D721Med (cell line): ENCODE results near the gene CFAP77.

Source experiments
- DNase-seq: peaks from one replicate; pipeline ENCODE4 v3.0.0; 2011; ENCODE audit warnings: low spot score; ENCODE audit not compliant: insufficient read length
- FAIRE-seq: peaks from 2 replicates; lab custom pipeline; 2011; peaks lifted over from hg19 to GRCh38; lab: Jason Lieb, UNC
- TF ChIP-seq, protein P1 (sequence below): IDR thresholded peaks from 2 replicates; pipeline ENCODE4 v1.5.1; 2012; ENCODE audit warnings: mild to moderate bottlenecking, control low read depth; ENCODE audit not compliant: insufficient read depth; ENCODE audit errors: missing control alignments

The CFAP77 gene

DNA sequence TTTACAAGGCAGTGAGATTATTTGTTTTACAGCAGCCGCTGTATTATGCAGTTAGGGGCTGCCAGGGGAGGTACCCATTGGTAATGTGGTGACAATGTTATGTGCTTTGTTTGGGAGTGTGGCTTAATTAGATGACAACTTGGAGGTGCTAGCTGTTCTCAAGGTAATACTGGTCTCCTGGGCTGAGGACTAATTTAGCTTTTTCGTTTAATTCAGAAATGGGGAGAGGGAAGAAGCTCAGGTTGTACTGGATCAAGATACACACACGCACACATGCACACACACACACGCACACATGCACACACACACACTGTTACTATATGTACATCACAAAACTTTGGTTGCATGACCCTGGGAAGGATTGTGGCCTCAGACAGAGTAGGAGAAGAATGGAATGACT lies 37.9 kb downstream of the CFAP77 start:
- FAIRE-seq (no peak), DNase-seq (no peak)
- TF ChIP-seq, protein P1, sequence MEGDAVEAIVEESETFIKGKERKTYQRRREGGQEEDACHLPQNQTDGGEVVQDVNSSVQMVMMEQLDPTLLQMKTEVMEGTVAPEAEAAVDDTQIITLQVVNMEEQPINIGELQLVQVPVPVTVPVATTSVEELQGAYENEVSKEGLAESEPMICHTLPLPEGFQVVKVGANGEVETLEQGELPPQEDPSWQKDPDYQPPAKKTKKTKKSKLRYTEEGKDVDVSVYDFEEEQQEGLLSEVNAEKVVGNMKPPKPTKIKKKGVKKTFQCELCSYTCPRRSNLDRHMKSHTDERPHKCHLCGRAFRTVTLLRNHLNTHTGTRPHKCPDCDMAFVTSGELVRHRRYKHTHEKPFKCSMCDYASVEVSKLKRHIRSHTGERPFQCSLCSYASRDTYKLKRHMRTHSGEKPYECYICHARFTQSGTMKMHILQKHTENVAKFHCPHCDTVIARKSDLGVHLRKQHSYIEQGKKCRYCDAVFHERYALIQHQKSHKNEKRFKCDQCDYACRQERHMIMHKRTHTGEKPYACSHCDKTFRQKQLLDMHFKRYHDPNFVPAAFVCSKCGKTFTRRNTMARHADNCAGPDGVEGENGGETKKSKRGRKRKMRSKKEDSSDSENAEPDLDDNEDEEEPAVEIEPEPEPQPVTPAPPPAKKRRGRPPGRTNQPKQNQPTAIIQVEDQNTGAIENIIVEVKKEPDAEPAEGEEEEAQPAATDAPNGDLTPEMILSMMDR = no peak

DNA sequence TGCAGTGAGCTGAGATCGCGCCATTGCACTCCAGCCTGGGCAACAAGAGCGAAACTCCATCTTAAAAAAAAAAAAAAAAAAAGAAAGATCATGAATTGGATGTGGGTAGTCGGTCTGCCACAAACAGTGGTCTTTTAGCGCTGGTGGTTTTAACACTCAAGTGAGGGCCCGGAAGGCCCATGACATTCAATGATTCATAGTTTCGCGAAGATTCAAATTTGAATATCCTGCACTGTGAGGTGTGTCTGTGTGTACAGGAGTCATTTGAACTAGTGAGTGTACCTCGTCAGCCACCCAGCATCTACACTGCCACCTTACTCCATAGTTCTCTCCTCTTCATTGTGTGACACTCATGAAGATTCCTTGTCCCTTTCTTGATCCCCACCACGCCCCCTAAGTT lies 41.3 kb downstream of the CFAP77 start:
- TF ChIP-seq, protein P1 = no peak
- FAIRE-seq (no peak), DNase-seq (no peak)

DNA sequence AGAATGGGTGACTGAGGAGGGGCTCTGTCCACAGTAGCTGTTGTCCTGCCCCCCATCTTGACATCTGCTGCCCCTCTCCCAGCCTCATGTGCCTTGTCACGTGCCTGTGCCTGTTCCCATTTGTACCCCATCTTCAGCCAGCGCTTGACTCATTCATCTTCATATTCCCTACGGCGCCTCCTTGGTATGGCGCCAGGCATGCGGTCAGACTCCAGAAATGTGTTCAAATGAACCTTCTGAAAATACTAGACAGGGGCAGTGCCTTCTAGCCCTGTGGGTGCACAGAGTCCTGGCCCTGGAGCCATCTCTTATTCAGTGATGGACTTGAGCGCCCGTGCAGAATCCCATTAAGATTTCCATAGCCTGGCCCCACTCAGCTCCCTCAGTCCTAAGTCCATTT lies 46.2 kb downstream of the CFAP77 start:
- no peak for DNase-seq
- no peak for FAIRE-seq
- TF ChIP-seq, protein P1 = no peak

DNA sequence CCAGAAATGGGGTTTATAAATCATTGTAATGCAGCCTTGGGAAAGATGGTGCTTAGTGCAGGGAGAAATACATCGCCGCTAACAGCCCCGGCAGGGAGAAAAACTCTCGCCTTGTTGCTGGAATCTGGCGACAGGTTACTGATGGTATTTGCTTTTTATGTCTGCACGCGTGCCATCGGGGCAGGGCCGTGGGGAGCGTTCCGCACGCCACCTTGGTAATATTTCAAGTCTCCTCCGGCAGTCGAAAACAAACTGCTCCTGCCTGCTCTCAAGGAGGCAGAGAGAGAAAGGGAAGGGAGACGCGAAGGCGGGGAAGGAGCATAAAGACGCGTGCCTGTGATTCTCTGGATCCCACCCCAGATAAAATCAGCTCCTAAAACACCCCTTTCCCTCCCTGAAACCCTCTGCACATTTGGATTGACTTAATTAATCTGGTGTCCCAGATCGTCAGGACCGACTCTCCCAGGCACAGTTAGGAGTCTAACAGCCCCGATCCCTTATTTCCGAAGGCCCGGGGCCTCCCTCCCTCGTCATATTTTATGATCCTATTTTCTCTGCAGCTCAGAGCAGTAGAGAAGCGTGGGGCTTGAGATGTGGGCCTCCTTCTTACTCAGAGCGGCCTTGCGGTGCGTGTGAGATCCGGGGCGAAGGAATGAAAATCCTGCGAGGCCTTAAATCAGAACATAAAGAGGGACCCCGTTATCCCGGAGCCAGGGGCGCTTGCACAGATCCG lies 47.7 kb downstream of the CFAP77 start:
- DNase-seq (no peak), FAIRE-seq (no peak)
- TF ChIP-seq, protein P1 = no peak

DNA sequence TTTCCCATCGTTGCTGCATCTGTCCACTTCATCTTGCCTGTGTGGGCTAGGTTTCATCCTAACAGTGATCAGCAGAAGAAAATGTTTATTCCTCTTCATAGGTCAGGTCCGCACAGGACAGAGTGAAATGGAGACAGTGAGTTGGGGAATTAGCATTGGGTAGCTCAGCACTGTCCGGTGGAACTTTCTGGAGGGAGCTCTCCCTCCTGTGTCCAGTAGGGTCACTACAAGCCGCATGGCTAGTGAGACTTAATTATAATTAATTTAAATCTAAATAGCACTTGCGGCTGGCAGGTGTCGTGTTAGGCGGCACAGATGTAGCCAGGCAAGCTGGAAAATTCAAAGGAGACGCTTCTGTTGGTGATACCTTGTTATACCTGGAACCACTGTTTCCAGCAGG lies 48.4 kb downstream of the CFAP77 start:
- FAIRE-seq (no peak), DNase-seq (no peak)
- TF ChIP-seq, protein P1 = no peak

DNA sequence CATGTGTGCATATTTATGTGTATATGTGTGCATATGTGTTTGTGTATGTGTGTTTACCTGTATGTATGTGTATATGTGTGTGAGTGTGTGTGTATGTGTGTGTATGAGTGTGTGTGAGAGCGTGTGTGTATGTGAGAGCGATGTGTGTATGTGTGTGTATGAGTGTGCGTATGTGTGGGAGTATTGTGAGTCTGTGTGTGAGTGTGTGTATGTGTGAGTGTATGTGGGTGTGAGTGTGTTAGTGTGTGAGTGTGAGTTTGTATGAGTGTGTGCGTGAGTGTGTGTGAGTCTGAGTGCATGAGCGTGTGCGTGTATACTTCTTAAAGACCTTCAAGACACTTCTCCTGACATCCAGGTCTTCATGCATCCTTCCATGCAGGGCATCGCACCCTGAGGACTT lies 49.6 kb downstream of the CFAP77 start:
- no peak for FAIRE-seq
- TF ChIP-seq, protein P1 = no peak
- no peak for DNase-seq

DNA sequence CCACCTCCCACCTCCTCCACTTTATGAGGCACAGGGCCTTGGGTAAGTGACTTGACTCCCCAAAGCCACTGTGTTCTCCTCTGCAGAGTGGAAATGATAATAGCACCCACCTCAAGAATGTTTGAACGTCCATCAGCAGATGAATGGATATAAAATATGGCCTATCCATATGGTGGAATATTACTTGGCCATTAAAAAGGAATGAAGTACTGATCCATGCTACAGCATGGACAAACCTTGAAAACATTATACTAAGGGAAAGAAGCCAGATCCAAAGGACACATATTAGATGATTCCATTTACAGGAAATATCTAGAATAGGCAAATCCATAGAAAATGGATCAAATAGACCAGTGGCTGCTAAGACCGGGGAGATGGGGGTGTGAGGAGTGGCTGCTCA lies 50.2 kb downstream of the CFAP77 start:
- DNase-seq (no peak), FAIRE-seq (no peak)
- TF ChIP-seq, protein P1 = no peak
